HG02798 (cell line): ENCODE results near the gene SPATA6L.

ENCODE experiments used
- ATAC-seq: cut with Tn5 transposase; IDR thresholded peaks from one replicate; pipeline ENCODE4 v1.9.1; 2021; ENCODE audit warnings: mild to moderate bottlenecking; ENCODE audit not compliant: unreplicated experiment, poor library complexity

The SPATA6L gene

GRCh38 chr9:4559261-4560182, 106.8 kb downstream of the SPATA6L start:
- peak; percentile 86 for ATAC-seq

DNA sequence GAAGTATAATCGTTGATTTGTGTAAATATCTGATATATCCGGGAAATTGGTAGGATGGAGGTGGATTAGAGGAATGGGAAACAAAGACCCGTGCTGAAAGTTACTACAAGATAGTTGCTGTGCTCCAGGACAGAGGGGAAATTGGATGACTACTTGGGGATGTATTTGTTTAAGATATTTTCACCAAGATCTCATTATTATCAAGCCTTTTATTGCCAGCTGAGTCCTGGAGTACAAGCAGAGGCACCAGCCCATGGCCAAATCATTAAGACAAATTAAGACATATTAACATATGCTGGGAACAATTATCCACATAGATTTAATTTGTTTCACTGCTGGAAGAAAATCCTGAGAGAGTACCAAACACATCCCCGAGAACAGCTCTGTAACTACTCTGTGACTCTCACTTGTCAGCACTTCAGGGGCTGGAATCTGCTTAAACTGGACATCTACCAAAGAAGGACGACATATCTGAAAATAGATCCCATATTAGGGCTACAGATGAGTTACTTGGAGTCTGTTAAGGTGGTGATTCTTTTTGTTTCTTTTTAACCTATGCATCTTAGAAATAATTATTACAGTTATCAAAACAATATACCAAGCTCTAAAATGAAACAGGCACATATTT, 107.8 kb downstream of the SPATA6L start:
- no peak for ATAC-seq

- ATAC-seq: no peak
Measured at GRCh38 chr9:4555236-4555635, 111.0 kb downstream of the SPATA6L start.

DNA sequence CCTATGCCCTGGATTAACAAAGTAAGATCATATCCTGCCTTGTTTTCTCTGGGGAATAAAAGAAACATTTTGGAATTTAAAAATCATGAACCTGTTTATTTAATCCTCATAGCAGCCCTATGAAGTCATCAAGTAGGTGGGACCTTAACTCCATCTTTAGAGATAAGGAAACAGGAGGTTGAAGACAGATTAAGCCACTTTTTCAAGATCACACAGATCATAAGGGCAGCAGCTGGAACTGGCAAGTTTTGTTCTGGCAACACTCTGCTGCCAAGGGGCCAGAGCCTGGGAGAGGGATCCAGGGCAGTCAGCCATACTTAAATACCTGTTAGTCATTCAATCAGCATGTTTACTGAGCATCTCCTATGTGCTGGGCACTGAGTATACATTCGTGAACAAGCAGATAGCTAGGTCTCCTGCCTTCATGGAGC, 112.3 kb downstream of the SPATA6L start:
- no peak for ATAC-seq

DNA sequence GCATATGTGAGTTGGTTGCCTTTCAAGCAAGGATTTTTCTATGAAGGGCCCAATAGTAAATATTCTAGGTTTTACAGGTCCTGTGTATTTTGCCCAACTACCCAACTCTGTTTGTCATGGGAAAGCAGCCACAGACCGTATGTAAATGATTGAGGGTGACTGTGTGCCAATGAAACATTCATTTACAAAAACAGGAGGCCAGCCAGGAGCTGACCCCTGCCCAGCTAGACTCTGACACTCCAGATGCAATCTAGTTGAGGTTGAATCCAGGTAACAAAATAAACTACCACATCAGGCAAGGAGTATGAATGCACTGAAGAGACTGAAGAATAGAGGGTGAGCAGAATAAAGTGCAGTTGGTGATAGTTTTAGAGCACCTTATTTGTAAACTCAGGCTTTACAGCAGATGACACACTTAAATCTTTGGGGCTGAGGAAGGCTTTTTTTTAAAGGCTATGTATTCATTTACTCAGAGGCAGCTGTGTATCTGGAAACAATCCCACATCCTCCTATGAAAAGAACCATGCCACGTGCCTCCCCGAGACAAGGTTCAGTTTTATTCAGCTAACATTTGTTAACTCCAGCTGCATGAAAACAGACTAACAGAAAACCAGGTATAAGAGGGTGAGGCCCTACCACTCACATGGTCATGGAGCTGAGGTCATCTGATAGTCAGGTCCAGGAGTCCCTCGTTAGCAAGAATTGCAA, 115.3 kb downstream of the SPATA6L start:
- ATAC-seq: no peak

- no peak for ATAC-seq
Measured at GRCh38 chr9:4549751-4550295, 116.5 kb downstream of the SPATA6L start.

DNA sequence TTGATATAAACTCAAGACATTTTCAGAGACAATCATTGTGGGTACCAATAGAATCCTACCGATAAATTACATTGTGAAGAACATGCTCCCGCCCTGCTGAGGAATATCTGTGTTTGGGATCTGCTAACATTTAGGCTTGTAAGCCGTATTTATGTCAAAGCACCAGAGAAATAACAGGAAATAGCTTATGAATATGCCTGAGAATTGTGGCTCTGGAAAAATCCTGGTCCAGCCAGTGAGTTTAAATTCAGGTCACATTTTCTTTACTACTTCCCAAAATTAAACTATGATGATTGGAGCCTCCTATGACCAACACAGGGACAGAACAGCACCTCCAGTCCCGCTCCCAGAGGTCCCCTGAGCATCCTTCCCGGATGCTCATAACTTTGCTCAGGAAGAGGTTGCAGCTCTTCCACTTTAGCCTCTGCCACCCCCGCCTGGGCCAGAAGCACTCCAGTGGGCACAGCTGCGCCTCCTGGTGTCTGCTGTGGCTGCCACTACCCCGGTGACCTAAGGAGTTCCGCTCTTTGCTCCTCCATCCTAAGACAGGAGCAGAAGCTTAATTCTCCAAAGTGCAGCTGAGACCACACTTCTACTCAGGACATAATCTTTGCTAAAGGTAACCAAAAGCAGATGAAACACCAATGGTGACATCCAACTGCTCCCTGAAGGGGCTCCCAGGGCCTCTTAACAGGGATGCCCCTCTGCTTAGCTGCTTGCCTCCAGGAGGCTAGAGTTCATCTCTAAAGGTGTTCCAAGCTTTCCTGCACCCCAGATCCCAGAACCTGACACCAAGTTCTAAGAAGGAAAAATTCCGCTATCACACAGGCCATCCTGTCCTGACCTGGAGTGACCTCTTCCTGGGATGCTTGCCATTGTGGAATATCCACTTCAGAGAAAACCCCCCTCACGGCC, 117.2 kb downstream of the SPATA6L start:
- no peak for ATAC-seq
